ENCODE data around the gene ARSB.
"Not testable (repeated sequence)": the region's sequence is repeated elsewhere in the genome, so short reads cannot be mapped to it uniquely, and the experiment has no call there.

The ARSB gene

DNA sequence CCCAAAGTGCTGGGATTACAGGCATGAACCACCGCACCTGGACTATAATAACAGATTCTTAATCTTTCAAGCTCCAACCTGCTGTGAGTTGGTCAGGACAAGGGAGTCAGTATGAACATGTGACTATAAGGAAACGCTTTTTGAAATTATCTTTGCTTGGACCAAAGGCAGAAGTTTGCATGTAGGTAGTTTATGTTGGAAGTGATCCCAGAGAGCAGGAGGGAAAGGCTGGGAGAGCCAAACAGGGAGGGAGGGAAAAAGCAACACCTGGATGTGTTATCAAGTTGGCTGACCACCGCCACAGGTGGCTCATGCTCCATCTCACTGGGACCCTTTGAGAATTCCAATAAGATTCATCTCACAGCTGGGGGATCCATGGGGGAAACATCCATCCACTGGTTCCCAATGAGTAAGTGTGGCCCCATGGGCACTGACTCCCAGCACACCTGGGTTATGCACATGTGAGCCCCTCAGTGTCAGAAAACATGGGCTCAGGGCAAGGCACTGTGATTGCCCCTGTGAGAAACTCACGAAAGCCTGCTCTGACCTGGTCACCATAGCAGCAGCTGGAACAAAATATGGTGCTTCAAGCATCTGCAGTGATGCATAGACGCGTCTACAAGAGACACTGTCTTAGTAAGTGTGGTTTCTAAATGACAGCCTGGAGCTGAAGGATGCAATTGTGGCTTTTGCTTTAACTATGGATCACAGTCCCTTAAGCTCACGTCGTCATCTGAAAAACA lies 62.1 kb downstream of the ARSB start:
- TF ChIP-seq, protein P1, sequence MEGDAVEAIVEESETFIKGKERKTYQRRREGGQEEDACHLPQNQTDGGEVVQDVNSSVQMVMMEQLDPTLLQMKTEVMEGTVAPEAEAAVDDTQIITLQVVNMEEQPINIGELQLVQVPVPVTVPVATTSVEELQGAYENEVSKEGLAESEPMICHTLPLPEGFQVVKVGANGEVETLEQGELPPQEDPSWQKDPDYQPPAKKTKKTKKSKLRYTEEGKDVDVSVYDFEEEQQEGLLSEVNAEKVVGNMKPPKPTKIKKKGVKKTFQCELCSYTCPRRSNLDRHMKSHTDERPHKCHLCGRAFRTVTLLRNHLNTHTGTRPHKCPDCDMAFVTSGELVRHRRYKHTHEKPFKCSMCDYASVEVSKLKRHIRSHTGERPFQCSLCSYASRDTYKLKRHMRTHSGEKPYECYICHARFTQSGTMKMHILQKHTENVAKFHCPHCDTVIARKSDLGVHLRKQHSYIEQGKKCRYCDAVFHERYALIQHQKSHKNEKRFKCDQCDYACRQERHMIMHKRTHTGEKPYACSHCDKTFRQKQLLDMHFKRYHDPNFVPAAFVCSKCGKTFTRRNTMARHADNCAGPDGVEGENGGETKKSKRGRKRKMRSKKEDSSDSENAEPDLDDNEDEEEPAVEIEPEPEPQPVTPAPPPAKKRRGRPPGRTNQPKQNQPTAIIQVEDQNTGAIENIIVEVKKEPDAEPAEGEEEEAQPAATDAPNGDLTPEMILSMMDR (IDR thresholded peaks at IDR 0.05), result no peak
- no peak for TF ChIP-seq ZFX (IDR thresholded peaks at IDR 0.05; ENCODE audit: borderline replicate concordance)

DNA sequence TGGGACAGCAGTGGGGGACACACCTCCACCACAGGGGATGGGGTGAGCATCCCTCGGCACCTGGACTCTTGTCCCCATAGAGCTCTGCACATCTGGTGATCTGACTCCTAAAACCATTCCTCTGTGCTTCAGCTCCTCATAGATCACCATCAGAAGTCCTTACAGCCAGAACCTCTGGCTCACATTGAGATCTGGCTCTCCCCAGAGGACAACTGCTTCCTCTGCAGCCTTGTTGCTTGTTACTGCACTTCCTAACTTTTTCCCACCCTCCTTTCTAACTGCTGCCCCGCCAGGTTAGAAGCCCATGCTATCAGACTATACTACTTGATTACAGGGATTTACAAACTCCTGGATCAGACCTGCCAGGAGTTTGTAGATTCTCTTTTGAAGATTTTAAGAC lies 64.5 kb downstream of the ARSB start:
- TF ChIP-seq, protein P1 (IDR thresholded peaks at IDR 0.05), result peak; percentile 21; the same call in 1 of the 2 replicates
- no peak for TF ChIP-seq ZFX (IDR thresholded peaks at IDR 0.05; ENCODE audit: borderline replicate concordance)

More for the DNA sequence above, 62.1 kb downstream of the ARSB start:
- H3K27ac ChIP-seq, result no peak overlapping the region

DNA sequence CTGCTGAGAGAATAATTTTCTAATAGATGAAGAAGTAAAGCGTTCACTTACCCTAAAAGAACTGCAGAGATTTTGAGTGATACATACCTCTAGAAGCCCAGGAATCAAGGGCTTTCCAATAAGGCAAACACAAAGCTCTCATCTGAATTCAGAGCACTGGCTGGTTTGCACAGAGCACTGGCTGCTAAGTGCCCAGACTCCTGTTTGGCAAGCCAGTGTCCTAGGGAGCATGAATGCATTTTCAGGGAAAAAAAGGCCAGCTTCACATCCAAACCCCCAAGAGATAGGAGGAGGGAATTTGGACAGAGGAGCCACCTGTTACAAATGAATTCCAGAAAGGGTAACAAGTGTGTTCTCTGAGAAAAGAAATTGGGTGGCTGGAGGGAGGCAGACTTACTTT lies 65.3 kb downstream of the ARSB start:
- no peak overlapping the region for H3K27ac ChIP-seq
- TF ChIP-seq, protein P1 (IDR thresholded peaks at IDR 0.05), result no peak
- no peak for TF ChIP-seq ZFX (IDR thresholded peaks at IDR 0.05; ENCODE audit: borderline replicate concordance)

More for the DNA sequence above, 64.5 kb downstream of the ARSB start:
- no peak overlapping the region for H3K27ac ChIP-seq

DNA sequence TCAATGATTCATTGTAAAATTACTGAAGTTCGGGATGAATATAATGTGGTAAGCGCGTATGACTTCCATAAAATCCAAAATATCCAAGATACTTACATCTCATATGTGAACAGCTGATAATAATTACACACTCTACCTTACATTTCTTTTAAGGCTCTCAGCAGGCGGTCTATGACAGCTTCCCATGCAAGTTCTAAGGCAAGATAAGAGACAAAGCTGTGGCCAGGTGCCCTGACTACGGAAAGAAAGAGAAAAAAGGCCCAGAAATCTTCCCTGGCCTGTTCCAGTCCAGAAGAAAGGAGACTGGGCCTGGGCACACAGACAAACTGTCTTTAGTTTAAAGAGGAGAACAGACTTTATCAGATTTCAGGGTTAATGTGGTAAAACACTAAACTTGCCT lies 69.1 kb downstream of the ARSB start:
- TF ChIP-seq, protein P1 (IDR thresholded peaks at IDR 0.05), result no peak
- TF ChIP-seq ZFX (IDR thresholded peaks at IDR 0.05; ENCODE audit: borderline replicate concordance), result no peak
- H3K27ac ChIP-seq, result no peak overlapping the region

DNA sequence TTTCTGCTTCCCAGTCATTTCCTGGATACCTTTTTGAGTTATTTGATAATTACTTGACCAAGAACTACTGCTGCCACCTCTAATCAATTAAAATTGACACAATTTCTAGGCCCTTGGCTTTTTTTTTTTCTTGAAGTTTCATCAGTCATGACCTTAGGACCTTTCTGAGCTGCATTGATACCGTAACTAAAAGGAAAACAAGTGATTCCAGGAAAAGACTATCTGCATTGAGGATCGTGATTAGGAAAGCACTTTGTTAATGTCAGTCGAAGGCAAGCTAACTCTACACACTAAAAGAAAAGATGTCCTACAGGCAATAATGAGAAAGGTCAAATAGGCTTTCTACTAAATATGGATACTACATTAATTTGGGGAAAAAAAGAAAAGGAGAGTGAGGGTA lies 69.9 kb downstream of the ARSB start:
- H3K27ac ChIP-seq, result no peak overlapping the region
- TF ChIP-seq, protein P1 (IDR thresholded peaks at IDR 0.05), result no peak
- no peak for TF ChIP-seq ZFX (IDR thresholded peaks at IDR 0.05; ENCODE audit: borderline replicate concordance)

DNA sequence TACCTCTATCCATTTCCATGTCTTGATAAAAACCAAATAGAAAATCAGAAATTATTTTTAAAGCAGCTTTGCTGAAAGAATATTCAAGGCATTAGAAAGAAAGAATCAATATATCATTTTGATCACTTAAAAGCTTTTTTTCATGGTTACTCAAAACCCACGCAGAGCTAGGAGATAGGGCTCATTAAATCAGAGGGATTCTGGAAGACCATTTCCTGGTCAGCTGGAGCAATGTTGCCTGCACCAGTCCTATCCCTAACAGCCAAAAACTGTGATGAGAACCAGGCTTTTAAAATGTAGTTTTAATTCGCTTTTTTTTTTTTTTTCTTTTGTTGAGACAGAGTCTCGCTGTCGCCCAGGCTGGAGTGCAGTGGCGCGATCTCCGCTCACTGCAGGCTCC lies 72.3 kb downstream of the ARSB start:
- no peak for TF ChIP-seq ZFX (IDR thresholded peaks at IDR 0.05; ENCODE audit: borderline replicate concordance)
- TF ChIP-seq, protein P1 (IDR thresholded peaks at IDR 0.05), result no peak
- H3K27ac ChIP-seq, result no peak overlapping the region

DNA sequence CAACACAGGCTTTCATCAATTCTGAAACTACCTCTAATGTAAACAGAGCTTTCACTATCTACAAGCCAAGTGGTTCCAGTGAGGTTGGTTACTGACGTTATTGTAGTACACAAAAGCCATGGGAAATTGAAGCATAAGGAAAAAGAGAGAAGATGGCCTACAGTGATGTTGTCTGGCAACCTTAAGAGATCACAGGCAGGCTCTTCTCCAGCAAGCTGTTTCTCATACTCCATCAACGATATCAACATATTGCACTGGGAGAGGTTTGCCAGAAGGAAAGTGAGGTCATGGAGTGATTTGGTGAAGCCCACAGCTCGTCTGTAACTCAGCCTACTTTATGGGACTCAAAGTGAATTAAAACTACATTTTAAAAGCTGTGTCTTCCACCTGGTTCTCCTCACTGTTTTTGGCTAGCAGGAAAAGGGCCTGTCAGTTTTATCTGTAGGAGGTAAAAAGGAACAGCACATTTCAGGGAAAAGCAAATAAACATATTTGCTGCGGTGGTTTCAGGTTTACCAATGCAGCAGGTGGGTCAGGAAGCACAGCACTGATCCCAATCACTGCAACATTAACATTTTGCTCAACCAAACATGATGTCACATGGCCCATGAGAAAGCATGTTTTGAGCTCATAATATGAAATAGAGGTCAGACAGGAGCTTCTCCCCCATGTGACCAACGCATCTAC lies 72.9 kb downstream of the ARSB start:
- TF ChIP-seq, protein P1 (IDR thresholded peaks at IDR 0.05), result no peak
- no peak for TF ChIP-seq ZFX (IDR thresholded peaks at IDR 0.05; ENCODE audit: borderline replicate concordance)

DNA sequence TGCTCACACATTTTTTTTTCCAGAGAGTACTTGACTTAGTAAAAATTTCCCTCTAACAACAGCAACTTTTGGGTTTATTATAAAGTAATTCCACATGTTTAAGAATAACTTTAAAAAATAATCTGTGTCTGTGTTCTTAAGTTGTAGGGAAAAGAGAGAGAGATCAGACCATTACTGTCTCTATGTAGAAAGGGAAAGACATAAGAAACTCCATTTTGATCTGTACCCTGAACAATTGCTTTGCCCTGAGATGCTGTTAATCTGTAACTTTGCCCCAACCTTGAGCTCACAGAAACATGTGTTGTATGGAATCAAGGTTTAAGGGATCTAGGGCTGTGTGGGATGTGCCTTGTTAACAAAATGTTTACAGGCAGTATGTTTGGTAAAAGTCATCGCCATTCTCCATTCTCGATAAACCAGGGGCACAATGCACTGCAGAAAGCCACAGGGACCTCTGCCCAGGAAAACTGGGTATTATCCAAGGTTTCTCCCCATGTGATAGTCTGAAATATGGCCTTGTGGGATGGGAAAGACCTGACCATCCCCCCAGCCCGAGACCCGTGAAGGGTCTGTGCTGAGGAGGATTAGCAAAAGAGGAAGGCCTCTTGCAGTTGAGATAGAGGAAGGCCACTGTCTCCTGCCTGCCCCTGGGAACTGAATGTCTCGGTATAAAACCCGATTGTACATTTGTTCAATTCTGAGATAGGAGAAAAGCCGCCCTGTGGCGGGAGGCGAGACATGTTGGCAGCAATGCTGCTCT lies 75.7 kb downstream of the ARSB start:
- not testable (repeated sequence) for H3K27ac ChIP-seq

More for the DNA sequence above, 72.9 kb downstream of the ARSB start:
- no peak overlapping the region for H3K27ac ChIP-seq

All from 22Rv1 (cell line).